ENCODE measurements around the gene FLYWCH2.

DNA sequence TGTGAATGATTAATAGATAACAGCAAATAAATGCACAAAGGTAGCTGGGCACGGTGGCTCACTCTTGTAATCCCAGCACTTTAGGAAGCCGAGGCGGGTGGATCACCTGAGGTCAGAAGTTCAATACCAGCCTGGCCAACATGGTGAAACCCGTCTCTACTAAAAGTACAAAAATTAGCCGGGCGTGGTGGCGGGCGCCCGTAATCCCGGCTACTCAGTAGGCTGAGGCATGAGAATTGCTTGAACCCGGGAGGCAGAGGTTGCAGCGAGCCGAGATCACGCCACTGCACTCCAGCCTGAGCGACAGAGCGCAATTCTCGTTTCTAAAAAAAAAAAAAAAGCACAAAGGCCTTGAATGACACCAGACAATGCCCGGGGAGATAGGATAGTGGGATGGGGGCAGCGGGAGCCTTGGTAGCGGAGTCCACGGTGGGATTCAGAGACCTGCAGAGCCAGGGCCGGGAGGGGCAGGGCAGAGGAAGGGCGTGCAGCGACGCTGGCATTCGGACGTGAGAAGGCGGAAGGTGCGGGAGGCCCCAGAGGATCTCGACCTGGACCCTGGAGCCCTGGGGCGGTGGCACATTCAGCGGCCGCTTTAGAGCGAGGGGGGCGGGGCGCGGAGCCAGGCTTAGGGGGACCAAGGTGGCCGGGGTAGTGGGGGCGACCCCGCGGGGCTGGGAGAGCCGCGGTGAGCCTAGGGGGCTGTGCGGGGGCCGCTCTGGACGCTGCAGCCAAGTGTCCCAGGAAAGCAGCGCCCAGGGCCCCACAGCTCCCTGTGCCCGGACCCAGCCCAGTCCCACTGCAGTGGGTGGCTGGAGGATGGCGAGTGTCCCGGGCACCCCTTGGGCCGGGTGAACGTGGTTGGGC, 999 bp upstream of the FLYWCH2 start:
- TF ChIP-seq, protein P1, sequence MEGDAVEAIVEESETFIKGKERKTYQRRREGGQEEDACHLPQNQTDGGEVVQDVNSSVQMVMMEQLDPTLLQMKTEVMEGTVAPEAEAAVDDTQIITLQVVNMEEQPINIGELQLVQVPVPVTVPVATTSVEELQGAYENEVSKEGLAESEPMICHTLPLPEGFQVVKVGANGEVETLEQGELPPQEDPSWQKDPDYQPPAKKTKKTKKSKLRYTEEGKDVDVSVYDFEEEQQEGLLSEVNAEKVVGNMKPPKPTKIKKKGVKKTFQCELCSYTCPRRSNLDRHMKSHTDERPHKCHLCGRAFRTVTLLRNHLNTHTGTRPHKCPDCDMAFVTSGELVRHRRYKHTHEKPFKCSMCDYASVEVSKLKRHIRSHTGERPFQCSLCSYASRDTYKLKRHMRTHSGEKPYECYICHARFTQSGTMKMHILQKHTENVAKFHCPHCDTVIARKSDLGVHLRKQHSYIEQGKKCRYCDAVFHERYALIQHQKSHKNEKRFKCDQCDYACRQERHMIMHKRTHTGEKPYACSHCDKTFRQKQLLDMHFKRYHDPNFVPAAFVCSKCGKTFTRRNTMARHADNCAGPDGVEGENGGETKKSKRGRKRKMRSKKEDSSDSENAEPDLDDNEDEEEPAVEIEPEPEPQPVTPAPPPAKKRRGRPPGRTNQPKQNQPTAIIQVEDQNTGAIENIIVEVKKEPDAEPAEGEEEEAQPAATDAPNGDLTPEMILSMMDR (IDR thresholded peaks at IDR 0.05; ENCODE audit: insufficient read depth, low read depth, low read length), result no peak
- no peak for TF ChIP-seq EZH2 (IDR thresholded peaks at IDR 0.05; ENCODE audit: insufficient read depth, low read length)
